HG03469 (cell line): Measurements from ENCODE around the gene ANKFN1.

Source experiments
- ATAC-seq: cut with Tn5 transposase; IDR thresholded peaks from one replicate; pipeline ENCODE4 v1.9.1; 2021; ENCODE audit warnings: mild to moderate bottlenecking, moderate library complexity, moderate number of reproducible peaks; ENCODE audit not compliant: unreplicated experiment

Gene ANKFN1

DNA sequence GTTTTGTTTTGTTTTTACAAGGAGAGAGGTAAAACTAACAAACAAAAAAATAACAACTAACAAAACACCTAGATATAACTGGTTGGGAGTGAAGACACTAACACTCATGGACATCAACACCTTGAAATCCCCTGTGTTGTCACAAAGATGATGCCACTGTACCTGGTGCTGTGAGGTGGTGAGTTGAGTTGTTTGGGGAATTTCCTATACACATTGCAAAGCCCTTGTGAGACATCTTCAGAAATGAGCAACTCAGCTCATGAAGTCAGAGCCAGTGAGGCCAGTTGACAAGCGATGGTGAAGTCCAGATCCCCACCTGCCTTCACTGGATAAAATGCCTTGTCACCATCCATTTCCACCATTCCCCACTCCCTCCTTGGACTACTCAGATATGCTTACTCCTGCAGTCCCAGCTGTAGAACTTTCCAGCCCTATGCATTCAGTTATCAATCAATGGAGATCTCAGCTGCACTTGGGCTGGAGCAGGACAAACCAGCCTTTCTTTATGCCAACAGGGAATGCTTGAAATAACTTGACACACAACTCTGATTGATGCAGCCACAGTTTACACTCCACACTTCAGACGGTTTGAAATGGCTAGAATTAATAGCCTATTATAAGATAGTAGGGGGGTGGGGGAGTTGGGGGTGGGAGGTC is 22.2 kb downstream of the ANKFN1 start:
- no peak for ATAC-seq

DNA sequence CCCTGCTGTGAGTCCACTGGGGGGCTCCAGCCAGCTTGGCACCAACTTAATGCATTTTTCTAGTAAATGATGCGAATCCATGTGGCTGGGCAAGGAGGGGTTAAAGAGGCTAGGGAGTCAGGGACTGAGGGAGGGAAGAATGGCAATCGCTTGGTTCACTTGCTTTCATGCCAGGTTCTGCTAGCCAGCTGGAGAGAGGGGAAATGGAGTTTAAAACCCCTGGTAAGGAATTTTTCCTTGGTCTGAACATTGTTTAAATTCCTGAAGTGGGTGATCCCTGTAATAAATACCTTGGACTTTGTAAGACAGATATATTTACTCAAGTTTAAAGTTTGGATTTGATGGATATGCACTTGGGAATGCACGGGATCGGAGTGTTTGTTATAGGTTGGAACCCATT is 22.8 kb downstream of the ANKFN1 start:
- ATAC-seq, result no peak

DNA sequence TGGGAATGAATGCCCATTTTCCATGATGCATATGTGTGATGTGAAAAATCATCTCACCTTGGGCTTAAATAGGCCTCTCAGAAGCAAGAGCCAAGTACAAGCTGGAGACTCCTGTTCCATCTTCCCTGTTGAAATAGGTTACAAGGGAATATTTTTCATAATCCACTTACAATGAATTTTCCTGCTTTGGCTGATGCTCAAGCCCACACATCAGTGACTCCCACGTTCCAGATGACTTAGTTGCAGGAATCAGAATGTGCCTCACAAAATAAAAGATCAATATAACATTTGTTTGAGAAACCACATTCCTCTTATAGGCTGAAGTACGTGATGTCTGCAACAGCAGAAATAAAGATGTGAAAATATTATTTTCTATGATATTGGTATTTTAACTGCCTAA is 24.1 kb downstream of the ANKFN1 start:
- no peak for ATAC-seq

DNA sequence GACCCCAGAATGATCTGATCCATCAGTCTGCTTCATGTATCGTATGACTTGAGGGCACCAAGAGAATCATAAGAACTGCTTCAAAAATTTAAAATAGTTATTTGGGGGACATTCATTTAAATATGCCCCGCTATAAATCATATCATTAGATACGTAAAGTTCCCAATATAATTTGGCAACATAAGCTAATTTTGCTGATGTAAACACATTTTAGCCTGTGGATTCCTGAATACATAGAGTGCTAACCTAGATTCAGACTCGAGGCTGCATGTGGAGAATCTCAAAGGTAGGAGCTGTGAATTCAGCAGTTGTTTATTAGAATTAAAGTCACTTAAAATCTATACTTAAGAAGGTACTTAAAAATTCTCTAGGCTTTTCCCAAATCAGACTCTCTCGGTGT is 24.9 kb downstream of the ANKFN1 start:
- no peak for ATAC-seq

DNA sequence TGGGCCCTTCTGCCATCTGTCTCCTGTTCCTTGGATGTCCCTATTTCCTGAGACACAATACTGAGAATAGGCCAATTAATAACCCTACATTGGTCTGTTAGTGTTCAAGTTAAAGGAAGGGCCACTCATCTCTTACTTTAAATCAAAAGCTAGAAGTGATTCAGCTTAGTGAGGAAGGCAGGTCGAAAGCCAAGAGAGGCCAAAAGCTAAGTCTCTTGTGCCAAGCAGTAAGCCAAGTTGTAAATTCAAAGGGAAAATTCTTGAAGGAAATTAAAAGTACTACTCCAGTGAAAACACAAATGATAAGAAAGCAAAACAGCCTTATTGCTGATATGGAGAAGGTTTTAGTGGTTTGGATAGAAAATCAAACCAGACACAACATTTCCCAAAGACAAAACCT is 28.8 kb downstream of the ANKFN1 start:
- no peak for ATAC-seq

DNA sequence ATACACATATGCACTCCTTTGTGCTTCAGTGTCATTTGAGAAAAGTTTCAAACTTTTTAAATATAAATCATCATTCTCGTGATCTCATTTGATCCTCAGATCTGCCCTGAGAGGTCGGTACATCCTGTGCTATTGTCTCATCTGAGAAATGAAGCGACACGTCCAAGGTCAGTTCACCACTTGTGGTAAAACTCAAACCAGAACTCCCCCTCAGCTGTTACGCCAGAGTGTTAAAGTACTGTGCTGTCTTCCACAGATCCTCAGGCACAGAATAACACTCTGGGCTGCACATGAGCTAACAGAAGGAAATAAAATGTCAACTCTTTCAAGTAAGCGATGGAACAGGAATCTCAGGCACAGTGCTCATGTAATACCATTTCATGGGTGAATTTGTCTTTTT is 31.4 kb downstream of the ANKFN1 start:
- no peak for ATAC-seq

DNA sequence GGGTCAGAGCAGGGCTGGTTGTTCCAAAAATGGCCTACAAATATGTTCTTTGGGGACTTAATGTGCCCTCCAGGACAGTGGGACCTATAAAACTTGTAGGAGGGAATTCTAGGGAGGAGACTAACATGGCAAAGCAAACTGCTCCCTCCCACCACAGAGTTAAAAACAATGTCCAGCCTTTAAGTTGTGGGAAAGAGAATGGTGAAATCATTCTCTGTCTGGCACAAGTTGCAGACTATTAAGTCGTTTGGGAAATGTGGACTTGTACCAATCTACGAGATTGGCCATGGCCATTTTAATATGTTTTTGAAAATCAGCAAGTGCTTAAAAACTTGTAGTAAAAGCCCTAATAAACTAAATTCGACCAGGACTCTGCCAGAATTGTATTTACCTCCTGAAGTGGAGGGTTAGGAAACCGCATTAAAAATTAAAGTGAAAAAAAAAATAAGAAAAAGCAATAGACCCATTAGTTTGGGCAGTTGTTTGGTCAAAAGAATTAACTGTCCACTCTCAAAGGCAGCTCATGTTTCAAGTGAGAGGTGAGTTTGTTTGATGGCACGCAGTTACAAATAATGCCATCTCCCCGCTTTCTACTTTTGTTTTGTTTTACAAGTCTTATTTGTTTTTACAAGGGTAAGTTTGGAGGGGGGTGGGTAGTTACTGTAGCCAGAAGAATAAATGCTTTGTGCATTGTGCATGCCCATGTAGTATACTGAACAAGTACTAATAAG is 32.4 kb downstream of the ANKFN1 start:
- ATAC-seq, result no peak

DNA sequence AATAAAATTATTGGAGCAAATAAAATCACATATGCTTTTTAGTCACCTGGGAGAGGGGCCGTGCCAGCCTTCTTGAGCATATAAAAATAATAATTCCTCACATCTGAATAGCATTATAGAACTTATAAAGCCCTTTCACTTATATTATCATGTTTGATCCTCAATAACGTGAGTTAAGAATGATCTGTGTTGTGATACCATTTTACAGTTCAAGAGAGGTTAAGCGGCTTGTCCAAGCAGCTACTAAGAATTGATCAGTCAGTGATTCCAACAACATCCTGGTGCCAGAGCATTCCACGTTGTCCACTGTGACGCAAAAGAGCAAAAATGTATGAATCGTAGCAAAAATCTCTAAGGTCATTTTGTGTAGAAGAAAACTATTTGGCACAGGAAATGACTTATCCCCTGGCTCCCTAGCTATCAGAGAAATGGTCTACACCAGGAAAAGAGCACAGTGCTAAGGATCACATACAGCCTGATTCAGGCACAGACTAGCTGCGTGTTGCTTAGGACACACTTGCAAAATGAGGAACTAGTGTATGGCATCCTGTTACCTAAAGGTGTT is 33.0 kb downstream of the ANKFN1 start:
- no peak for ATAC-seq

DNA sequence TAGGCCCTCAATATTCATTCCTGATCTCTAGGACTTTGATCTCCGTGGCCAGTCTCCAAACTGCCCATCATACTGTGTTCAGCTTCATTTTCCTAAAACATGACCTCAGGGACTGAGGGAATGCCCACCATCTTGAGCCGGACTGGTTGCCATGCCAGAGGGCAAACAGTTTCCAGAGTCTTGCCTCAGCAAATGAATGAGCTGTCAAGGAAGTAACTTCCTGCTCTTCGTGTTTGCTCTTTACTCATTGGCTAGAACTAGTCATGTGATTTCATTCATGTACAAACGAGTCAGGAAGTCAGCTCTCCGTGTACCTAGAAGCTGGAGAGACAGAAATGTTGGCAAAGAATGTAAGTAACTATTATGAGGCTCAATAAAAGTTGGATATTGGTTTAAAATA is 50.2 kb downstream of the ANKFN1 start:
- ATAC-seq, result no peak

DNA sequence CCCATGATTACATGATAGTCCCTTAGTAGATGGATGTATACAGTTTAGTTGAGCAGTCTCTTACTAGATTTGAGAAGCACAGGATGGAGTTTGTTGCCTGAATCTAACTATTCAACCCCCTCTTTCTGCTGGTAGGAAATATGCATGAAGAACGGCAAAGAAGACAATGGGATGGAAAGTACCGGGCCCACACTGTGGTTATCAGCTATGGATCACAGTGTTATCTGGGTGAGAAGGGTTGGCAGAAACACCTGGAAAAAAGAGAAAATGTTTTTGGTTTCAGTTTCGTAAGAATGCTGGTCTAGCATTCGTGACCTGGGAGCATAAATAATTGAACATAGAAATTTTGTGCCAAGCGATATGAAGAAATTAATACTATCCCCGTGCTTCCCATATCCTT is 53.1 kb downstream of the ANKFN1 start:
- ATAC-seq, result no peak

DNA sequence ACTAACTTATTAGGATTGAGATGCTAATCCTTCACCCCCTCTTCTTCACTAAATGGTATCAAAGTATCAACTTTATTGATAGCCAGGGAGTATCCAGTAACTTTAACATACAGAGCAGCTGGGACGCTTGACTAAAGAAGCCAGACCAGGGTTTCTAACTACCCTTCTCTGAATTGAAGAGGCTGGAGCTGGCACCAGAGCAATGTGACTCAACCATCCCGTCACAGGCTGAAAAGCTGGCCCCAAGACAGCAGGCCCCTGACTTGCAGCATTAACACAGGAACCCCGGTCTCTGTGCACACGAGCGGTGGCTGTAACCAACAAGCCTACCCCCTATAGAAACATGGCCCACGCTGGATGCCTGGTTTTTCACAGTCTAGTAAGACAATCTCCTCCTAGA is 59.8 kb downstream of the ANKFN1 start:
- no peak for ATAC-seq

DNA sequence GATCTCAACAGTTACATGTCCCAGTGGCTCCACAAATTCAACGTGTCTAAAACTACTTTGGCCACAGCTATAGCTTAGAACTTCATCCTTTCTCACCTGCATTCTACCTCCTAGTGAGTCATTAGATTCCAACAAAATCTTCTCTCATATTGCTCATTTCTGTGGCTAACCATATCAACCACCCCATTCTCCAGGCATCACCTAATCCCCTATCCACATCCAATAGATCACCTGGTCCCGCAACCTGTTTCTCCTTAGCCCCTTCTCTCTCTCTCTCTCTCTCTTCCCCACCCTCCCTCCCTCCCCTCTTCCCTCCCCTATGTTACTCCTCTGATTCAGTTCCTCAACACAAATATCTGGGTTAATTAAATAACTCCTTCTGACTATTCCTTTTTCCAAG is 64.6 kb downstream of the ANKFN1 start:
- ATAC-seq, result no peak

DNA sequence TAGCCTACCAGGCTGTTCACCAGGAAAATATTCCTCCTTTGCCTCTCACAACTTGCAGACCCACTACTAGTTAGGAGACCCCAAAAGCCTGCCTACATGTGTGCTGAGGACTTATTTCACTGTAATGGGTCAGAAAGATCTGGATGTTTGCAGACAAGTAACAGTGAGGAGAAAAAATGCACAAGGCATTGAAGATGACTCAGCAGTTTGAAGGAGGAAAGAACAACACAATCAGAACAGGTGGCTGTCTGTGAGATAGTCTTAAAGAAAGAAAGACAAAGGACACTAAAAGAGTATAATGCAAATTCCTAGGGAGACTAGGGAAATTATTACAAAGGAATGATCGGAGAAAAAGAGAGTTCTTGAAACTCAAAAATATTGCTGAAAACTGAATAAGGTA is 69.0 kb downstream of the ANKFN1 start:
- ATAC-seq, result no peak

DNA sequence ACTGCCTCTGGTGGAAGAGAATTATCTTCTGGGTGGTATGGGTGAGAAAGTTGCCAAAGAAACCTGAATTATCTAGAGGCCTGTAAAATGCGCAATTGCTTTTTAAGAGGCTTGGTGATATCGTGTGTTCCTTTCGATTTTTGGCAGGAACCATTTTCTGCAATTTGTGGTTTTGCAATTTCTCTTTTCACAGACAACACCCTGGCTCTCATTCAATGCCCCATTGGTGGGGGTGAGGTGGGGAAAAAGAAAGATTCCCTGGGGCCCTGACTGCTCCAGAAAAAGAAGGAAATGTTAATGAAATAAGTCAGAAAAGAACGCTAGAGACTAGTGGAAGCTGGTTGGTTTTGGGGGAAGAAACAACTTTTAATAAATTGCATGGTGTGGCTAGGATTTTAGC is 77.4 kb downstream of the ANKFN1 start:
- no peak for ATAC-seq

DNA sequence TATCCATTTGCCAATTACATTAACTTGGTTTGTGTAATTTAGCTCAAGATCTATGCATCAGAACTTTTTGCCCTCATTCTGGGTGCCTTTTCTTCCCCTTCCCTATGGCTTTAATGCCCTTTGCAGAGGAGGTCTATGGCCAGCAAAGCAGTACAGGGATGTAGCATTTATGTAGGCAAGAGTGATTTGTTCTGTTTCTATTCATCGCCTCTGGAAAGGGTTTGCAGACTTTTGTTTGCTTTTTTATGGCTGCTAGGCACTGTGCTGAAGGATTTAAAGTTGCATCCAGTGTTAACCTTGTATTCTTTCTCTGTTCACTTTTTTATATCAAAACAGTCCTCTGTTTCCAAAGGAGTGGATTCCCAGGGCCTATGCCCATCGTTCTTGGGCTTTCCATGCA is 78.0 kb downstream of the ANKFN1 start:
- no peak for ATAC-seq

DNA sequence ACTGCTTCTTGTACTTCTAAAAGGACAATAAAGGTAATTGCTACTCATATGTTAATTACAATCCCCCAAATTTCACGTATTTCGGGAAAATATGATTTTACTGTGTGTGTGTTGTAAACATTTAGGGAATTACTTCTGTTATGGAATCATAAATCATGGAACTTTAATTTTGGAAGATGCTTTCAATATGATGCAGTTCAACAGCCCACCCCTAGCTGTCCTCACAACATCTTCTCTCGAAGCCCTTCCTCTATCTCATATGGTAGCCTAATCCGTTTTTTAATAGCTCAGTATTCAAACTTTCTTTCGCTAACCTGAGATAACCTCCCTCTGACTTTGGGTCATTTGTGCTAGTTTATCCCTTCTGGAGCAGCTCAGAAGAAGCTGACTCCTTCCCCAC is 78.4 kb downstream of the ANKFN1 start:
- ATAC-seq, result no peak

DNA sequence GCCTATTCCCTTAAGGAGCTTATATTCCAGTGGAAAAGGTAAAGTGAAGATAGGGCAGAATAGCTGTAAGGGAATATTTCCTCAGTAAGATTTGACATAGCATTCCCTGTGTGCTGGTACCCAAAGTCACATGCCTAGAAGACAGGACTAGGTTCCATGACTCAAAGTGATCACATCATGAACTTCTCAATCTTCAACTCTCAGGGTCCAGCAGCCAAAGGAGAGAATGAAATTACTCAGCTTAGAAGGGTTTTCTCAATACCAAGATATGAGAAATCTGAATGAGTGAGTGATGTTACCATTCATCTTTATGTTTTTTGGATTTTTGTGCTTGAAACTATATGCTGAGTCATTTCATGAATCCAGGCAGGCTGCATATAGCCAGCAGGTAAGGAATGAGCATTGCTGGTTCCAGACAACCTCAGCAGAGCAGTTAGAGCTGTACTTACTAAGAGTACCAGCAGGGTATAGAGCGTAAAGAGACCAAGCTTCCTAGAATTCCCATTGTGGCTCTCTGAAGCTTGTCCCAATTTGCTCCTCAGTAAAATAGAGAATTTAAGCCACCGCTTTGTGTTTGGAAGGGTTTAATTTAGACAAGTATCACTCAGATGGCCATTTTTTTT is 91.1 kb downstream of the ANKFN1 start:
- ATAC-seq, result no peak

DNA sequence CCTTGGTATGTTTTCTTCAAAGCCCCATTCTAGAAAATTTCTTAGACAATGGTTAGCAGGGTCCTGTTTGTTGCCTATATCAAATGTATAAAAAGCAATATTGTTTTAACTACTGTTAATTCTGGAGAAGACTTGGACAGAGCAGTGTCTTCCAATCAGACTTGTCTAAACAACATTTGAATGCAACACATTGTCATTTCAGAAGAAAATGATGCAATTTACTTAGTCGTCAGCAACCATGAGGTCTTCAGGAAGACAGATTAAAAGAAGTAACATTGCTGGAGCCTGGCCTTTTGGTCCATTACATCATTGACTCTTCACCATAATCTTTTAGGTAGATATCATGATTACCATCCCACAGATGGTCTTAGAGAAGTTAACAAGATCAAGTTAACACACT is 94.5 kb downstream of the ANKFN1 start:
- no peak for ATAC-seq

DNA sequence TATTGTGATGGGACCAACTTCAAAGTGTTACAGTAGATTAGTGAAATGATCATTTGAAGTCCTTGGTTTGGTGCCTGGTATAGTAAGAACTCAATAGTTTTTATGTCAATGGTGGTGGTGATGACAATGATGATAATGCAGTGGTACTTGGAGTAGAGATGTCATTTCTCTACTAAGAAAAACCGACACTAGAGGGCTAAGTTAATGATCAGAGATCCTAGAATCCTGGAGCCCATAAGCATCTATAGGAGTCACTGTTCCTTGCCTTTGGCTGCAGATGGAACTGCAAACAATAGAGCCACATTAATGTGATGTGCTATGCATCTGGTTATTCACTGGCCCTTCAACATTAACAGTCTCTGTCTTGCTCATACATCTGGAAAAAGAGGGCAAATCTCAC is 103.8 kb downstream of the ANKFN1 start:
- ATAC-seq, result no peak

DNA sequence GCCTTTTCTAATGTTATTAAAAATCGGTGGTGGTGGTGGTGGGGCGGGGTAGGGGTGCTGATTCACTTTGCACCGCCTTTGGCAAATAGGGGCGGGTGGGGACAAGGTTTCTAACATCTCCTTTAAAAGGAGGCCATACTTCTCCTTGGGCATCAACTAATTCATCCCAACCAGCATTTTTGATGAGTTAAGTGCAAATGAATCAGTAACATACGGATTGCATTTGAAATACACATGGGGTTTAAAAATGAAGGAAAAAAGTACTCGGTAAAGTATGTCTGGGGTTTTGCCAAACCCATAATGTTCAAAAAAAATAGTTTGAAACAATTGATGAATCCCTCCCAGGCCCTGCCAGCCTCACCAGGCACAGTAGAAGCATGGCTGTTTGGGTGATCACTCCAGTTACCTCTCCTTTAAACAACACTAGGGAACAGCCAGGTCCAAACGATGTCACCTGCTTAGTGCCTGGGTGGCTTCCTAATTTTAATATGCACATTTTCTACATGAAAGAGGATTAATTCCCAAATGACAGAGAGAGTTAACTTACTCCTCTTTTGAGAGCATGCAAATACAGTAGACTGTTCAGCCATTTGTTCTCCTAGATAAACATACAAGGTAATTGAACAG is 107.2 kb downstream of the ANKFN1 start:
- no peak for ATAC-seq

DNA sequence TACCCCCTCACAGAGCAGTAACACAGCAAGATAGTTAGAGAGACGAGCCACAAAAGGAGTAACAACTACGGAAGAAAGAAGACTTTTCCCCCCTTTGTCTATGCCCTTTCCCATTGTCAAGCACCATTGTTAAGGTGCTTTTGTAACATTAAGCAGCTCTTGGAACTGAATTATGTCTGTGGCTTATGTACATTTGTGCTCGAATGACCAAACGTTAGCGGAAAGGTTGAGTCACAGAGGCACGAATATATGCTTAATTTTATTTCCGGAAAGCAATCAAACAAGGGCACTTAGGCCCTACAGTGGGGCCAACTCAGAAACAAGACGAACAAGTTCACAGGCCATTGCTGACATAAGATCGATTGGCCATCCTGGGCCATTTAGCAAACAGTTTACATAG is 109.5 kb downstream of the ANKFN1 start:
- ATAC-seq, result no peak
